GM06990 (cell line): ENCODE measurements around the gene TRMT11.

Experiments used
- DNase-seq: peaks from one replicate; pipeline ENCODE4 v3.0.0-alpha.2; 2011; ENCODE audit not compliant: insufficient read length; ENCODE audit errors: extremely low read depth
- H3K27me3 ChIP-seq: replicated peaks from 2 replicates; pipeline ENCODE4 v1.6.0; 2011; ENCODE audit warnings: low read length; ENCODE audit not compliant: control insufficient read depth, insufficient read depth
- H3K36me3 ChIP-seq: 2 replicates; pipeline ENCODE4 v1.5.1; 2011; ENCODE audit warnings: low read length; ENCODE audit not compliant: control insufficient read depth, insufficient read depth
- H3K4me3 ChIP-seq: replicated peaks from 2 replicates; pipeline ENCODE4 v1.5.1; 2011; ENCODE audit warnings: low read depth, mild to moderate bottlenecking, control low read depth, low read length
- TF ChIP-seq, protein P1 (sequence below): IDR thresholded peaks from 2 replicates; pipeline ENCODE4 v1.5.1; 2011; ENCODE audit warnings: low read length, control low read depth, mild to moderate bottlenecking, inconsistent platforms; ENCODE audit not compliant: insufficient read depth, poor library complexity, severe bottlenecking

TRMT11 gene

DNA sequence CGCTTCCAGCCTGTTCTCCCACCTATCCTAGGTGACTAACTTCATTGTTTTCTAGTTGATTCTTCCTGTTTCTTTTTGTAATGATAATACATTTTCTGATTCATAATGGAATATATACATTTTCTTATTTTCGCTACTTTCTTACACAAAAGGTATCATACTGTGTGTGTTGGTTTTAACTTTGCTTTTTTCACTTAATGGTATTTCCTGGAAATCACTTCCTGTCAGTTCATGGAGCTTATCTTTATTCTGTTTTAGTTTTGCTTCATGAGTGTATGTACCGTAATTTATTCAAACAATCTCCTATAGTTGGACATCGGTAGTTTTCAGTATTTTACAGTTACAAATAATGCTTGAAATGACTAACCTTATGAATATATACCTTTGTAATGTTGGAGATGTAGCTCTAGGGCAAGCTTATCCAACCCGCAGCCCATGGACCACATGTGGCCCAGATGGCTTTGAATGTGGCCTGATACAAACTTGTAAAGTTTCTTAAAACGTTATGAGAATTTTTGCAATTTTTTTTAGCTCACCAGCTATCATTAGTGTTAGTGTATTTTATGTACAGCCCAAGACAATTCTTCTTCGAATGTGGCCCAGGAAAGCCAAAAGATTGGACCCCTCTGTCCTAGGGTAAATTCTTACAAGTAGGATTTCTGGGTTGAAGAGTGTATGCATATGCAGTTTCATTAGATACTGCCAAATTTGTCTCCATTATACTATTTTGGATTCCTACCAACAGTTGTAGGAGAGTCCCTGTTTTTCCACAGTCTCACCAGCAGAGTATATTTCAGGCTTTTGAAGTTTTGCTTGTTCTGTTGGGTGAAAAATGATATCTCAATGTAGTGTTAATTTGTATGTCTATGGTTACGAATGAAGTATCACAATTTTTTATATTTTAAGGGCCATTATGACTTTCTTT lies 16.7 kb downstream of the TRMT11 start:
- Histone ChIP-seq H3K27me3 (no peaks in the 10 kb centered on the region), H3K36me3 (no peaks in the 10 kb centered on the region; the same call in 1 of the 2 replicates), H3K4me3 (no peak overlapping the region)
- no peak for DNase-seq
- TF ChIP-seq, protein P1, sequence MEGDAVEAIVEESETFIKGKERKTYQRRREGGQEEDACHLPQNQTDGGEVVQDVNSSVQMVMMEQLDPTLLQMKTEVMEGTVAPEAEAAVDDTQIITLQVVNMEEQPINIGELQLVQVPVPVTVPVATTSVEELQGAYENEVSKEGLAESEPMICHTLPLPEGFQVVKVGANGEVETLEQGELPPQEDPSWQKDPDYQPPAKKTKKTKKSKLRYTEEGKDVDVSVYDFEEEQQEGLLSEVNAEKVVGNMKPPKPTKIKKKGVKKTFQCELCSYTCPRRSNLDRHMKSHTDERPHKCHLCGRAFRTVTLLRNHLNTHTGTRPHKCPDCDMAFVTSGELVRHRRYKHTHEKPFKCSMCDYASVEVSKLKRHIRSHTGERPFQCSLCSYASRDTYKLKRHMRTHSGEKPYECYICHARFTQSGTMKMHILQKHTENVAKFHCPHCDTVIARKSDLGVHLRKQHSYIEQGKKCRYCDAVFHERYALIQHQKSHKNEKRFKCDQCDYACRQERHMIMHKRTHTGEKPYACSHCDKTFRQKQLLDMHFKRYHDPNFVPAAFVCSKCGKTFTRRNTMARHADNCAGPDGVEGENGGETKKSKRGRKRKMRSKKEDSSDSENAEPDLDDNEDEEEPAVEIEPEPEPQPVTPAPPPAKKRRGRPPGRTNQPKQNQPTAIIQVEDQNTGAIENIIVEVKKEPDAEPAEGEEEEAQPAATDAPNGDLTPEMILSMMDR: no peak

DNA sequence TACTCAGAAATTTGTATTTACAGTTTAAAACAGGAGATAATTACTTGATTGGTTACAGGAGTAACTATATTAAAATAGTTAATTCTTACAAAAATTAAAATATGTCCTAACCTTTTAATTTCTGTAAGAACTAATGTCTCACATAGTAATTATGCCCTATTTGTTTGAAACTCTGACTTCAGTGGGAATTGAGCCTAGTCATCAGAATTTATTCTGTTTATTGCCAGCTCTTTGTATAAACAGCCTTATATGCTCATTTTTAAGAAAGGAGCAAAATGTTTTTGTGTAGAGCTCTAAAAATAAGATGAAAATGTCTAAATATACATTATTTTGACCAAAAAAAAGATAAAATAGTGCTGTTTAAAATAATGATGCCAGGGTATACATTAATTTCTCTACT lies 21.5 kb downstream of the TRMT11 start:
- H3K36me3 ChIP-seq: peaks cover 4% of the 10 kb centered on the region
- TF ChIP-seq, protein P1: no peak
- no peak overlapping the region for H3K4me3 ChIP-seq
- no peak for DNase-seq
- H3K27me3 ChIP-seq: no peaks in the 10 kb centered on the region

DNA sequence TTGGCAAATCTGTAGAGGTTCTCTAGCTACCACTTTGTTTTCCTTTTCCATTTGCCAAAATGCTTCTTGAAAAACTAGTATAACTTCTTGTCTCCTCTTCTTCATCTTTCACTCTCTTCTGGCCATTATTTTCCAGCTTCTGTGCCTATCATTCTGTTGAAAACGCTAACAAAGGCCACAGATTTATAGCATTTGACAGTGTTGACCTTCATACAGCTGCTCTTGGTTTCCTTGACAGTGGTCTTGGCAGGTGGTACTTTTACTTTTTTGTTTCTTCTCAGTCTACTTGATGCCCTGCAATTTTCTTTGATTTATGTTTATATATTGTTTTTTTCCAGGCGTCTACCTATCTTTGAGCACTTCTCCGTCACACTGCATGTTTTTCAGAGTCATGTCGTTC lies 23.7 kb downstream of the TRMT11 start:
- Histone ChIP-seq H3K27me3 (no peaks in the 10 kb centered on the region), H3K36me3 (peaks cover 9% of the 10 kb centered on the region), H3K4me3 (no peak overlapping the region)
- DNase-seq: no peak
- TF ChIP-seq, protein P1: no peak

DNA sequence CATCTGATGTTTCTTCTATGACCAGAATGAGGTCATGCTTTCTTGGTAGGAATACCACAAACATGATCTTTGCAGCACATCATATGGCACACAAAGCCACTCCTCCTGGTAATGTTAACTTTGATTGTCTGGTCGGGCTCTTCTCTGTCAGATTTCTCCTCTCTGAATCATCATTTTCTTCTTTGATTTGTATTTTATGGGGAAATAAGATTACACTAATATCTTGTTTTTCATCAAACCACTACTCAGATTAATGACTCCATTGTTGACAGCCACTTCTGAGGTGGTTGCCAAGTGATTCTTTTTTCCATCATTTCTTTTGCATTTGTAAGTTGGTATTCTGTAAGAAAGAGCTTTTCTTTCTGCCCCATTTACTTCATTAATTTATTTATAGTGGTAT lies 29.5 kb downstream of the TRMT11 start:
- no peaks in the 10 kb centered on the region for H3K27me3 ChIP-seq
- peaks cover 8% of the 10 kb centered on the region for H3K36me3 ChIP-seq
- H3K4me3 ChIP-seq: no peak overlapping the region
- DNase-seq: no peak
- TF ChIP-seq, protein P1: no peak

DNA sequence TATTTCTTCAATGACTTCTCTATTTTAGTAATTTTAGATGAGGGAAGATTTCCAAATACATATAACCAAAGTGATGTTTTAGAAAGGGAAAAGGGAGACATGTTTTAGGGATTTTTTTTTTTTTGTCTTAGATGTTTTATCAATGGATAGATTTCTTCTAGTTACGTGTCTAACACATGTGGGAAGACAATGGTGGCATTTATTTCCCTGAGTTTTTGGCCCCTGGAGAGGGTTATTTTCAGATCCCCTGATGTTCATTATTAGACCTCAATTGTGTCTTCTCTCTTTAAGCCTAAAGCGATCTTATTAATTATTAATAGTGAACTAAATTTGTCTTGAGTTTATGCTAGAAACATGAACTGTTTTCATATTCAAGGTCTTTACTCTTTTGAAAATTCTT lies 30.3 kb downstream of the TRMT11 start:
- TF ChIP-seq, protein P1: no peak
- DNase-seq: no peak
- H3K36me3 ChIP-seq: peaks cover 11% of the 10 kb centered on the region
- H3K27me3 ChIP-seq: no peaks in the 10 kb centered on the region
- no peak overlapping the region for H3K4me3 ChIP-seq

DNA sequence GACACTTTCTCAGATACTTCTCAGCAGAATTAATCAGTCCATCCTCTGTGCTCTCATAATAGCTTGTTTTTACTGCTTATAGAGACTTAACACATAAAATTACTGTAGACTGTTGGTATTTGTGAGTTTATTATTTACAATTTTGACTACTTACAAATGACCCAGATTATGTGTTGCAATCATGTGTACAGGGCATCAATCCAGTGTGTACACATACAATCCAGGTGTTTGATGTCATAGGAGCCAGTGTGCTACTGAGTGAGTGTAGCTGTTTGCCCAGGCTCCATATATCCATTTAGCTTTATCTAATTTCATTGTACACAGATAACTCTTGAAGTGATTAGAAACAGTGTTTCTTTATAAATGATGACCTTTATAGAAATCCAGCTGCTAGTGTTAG lies 31.3 kb downstream of the TRMT11 start:
- Histone ChIP-seq H3K27me3 (no peaks in the 10 kb centered on the region), H3K4me3 (no peak overlapping the region), H3K36me3 (peaks cover 9% of the 10 kb centered on the region)
- TF ChIP-seq, protein P1: no peak
- no peak for DNase-seq
